ENCODE data around the gene CCDC30.

DNA sequence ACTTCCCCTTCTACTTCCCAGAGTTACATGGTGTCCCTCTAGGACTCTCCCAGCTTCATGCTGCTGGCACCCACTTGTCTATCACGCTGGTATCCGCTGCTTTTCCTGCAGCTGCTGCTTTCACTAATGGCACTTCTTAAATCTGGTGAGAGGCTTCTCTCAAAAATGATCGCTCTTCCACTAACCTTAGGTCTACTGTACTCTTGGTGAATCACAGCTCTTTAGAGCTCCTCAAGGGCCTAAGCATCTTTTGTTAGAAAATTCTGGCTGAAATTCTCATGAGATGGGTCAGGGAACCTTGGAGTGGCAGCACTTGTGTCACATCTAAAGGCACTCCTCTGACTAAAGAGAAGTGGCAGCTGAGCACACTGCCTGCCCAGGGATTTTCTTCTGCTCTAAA lies 39.4 kb upstream of the CCDC30 start:
- TF ChIP-seq GATA2 (IDR thresholded peaks at IDR 0.05; ENCODE audit: low read depth, low read length) (no peak), GATA3 (IDR thresholded peaks at IDR 0.05; ENCODE audit: low read depth, low read length) (no peak)

All from SH-SY5Y (cell line).